H1 (cell line): ENCODE results near the gene UBE2B.

Experiments used
- CHD2 ChIP-seq: IDR thresholded peaks from 2 replicates; pipeline ENCODE4 v1.6.1; 2012; ENCODE audit warnings: low read length, improper control_type of control experiment
- CTCF ChIP-seq, 3 experiments: IDR thresholded peaks; 1 replicate in 2 of 3; 2 replicates in 1 of 3; pipeline versions ENCODE4 v1.5.1 to v1.6.1; 2011; ENCODE audit warnings: low read length in 3 of 3, mild to moderate bottlenecking in 3 of 3, inconsistent platforms in 2 of 3, low read depth in 1 of 3, moderate library complexity in 1 of 3; ENCODE audit not compliant: insufficient read depth in 1 of 3; ENCODE audit errors: control extremely low read depth in 1 of 3
- E2F6 ChIP-seq: IDR thresholded peaks from 2 replicates; pipeline ENCODE4 v1.6.1; 2012; ENCODE audit warnings: inconsistent platforms
- EP300 ChIP-seq, 2 experiments: IDR thresholded peaks; 1 replicate in 1 of 2; 2 replicates in 1 of 2; pipeline ENCODE4 v1.6.1; 2011 to 2012; ENCODE audit warnings: low read depth in 2 of 2, low read length in 2 of 2, mild to moderate bottlenecking in 2 of 2, borderline replicate concordance in 1 of 2, inconsistent platforms in 1 of 2, moderate library complexity in 1 of 2
- EZH2 ChIP-seq: fragments of 200-600 bp; sonication (generic); IDR thresholded peaks from 2 replicates; pipeline ENCODE4 v1.7.1; 2012; ENCODE audit warnings: low read depth, mild to moderate bottlenecking, moderate library complexity, low read length, inconsistent platforms; ENCODE audit not compliant: severe bottlenecking
- FOSL1 ChIP-seq: IDR thresholded peaks from 2 replicates; pipeline ENCODE4 v1.6.1; 2011; ENCODE audit warnings: mild to moderate bottlenecking, low read depth, low read length, moderate library complexity; ENCODE audit not compliant: insufficient read depth
- POLR2AphosphoS5 ChIP-seq: IDR thresholded peaks from 2 replicates; pipeline ENCODE4 v1.6.1; 2011; ENCODE audit warnings: low read depth, low read length
- SP2 ChIP-seq: IDR thresholded peaks from 2 replicates; pipeline ENCODE4 v1.6.1; 2012; ENCODE audit warnings: mild to moderate bottlenecking, low read length, inconsistent platforms

DNA sequence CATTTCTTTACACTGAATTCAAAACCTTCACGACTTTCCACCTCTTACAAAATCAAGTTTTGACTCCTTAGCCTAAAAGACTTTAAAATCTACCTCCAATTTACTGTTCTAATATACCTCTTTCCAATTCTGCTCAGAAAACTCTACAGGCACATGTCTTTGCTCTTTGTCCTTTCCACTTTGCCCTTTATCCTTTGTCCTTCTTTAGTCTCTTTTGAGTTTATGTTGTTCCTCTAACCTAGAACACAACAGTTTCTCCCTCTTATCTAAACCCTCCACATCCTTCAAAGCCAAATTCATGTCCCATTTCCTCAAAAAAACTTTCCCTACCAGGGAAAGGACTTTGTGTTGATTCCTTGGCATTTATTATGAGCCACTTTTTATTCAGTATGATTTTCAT, 5.8 kb upstream of the UBE2B start:
- no peak for TF ChIP-seq CTCF (IDR thresholded peaks at IDR 0.05; ENCODE audit: control extremely low read depth in 1 of 3, insufficient read depth in 1 of 3, low read depth in 1 of 3, low read length in 3 of 3)
- no peak for TF ChIP-seq POLR2AphosphoS5
- TF ChIP-seq CHD2, result no peak
- no peak for TF ChIP-seq EZH2
- TF ChIP-seq SP2, result no peak
- no peak for TF ChIP-seq FOSL1
- no peak for TF ChIP-seq EP300 (IDR thresholded peaks at IDR 0.05; ENCODE audit: borderline replicate concordance in 1 of 2, low read depth in 2 of 2, low read length in 2 of 2)
- no peak for TF ChIP-seq E2F6
